Measurements from ENCODE around the gene TSPAN10.

Gene TSPAN10

GRCh38 chr17:81690549-81690948 lies 53.6 kb downstream of the TSPAN10 start:
- DNase-seq: no peak

GRCh38 chr17:81691196-81691595 lies 54.2 kb downstream of the TSPAN10 start:
- no peak for DNase-seq

GRCh38 chr17:81691608-81692007 lies 54.6 kb downstream of the TSPAN10 start:
- DNase-seq: no peak

- no peak for DNase-seq
Observed at GRCh38 chr17:81693509-81694210, 56.7 kb downstream of the TSPAN10 start.

GRCh38 chr17:81694810-81695209 lies 57.8 kb downstream of the TSPAN10 start:
- DNase-seq: no peak

- DNase-seq: no peak
Observed at GRCh38 chr17:81695211-81695610, 58.2 kb downstream of the TSPAN10 start.

GRCh38 chr17:81695801-81696200 lies 58.8 kb downstream of the TSPAN10 start:
- DNase-seq: no peak

- no peak for DNase-seq
Observed at GRCh38 chr17:81696218-81696941, 59.4 kb downstream of the TSPAN10 start.

GRCh38 chr17:81697261-81698044 lies 60.5 kb downstream of the TSPAN10 start:
- DNase-seq: no peak

Measured in NCI-H1436 (cell line).